ENCODE results near the gene UBE2R2.

- TF ChIP-seq, protein P1, sequence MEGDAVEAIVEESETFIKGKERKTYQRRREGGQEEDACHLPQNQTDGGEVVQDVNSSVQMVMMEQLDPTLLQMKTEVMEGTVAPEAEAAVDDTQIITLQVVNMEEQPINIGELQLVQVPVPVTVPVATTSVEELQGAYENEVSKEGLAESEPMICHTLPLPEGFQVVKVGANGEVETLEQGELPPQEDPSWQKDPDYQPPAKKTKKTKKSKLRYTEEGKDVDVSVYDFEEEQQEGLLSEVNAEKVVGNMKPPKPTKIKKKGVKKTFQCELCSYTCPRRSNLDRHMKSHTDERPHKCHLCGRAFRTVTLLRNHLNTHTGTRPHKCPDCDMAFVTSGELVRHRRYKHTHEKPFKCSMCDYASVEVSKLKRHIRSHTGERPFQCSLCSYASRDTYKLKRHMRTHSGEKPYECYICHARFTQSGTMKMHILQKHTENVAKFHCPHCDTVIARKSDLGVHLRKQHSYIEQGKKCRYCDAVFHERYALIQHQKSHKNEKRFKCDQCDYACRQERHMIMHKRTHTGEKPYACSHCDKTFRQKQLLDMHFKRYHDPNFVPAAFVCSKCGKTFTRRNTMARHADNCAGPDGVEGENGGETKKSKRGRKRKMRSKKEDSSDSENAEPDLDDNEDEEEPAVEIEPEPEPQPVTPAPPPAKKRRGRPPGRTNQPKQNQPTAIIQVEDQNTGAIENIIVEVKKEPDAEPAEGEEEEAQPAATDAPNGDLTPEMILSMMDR (conservative IDR thresholded peaks at IDR 0.05) = no peak
- TF ChIP-seq ZFX (IDR thresholded peaks at IDR 0.05) = no peak
These were observed 19.1 kb upstream of the UBE2R2 start for GRCh38 chr9:33797837-33798236.

Measured in C4-2B (cell line).